Caco-2 (cell line): ENCODE measurements around the gene IMMP1L. TPM values are rescaled to one million over a fixed set of nuclear protein-coding genes. Genes with fewer than 3 reads are reported as not detected.

ENCODE experiments used
- BruUV-seq: library from RNA; stranded (reverse); fragments of 400-500 nt; replicated peaks from 2 replicates; lab custom pipeline; 2021; lab: Mats Ljungman, UMichigan
- CTCF ChIA-PET: fragments of 300-600 bp; sonication (Branson Sonifier 250); formaldehyde crosslinking; loops from one replicate; lab custom pipeline; 2022; ENCODE audit warnings: antibody characterized with exemption; lab: Charles Lee
- POLR2A ChIA-PET: fragments of 300-600 bp; sonication (Branson Sonifier 250); formaldehyde crosslinking; loops from one replicate; lab custom pipeline; 2022; ENCODE audit warnings: antibody characterized with exemption; lab: Charles Lee
- DNase-seq, 2 experiments: peaks; one replicate each; pipeline versions ENCODE4 v3.0.0 to v3.0.0-alpha.2; 2020 to 2022
- H3K27me3 ChIP-seq: replicated peaks from 2 replicates; pipeline ENCODE4 v1.6.0; 2011; ENCODE audit warnings: low read length; ENCODE audit not compliant: control insufficient read depth, insufficient read depth
- H3K36me3 ChIP-seq: 2 replicates; pipeline ENCODE4 v1.5.1; 2011; ENCODE audit warnings: low read length; ENCODE audit not compliant: control insufficient read depth, insufficient read depth
- H3K4me1 ChIP-seq: fragments of 250-450 bp; sonication (Bioruptor Pico); 2 replicates; pipeline ENCODE4 v1.5.1; 2020; ENCODE audit warnings: mild to moderate bottlenecking
- H3K4me3 ChIP-seq: 2 replicates; pipeline ENCODE4 v1.5.1; 2011; ENCODE audit warnings: low read depth, mild to moderate bottlenecking, control low read depth, low read length
- H3K9me3 ChIP-seq: fragments of 250-450 bp; sonication (Bioruptor Pico); 2 replicates; pipeline ENCODE4 v1.5.1; 2020; ENCODE audit warnings: mild to moderate bottlenecking, moderate library complexity
- H3K27ac Mint-ChIP-seq: one replicate; pipeline ENCODE4 v1.8.0; 2022; ENCODE audit warnings: mixed read lengths; ENCODE audit not compliant: unreplicated experiment
- H3K27me3 Mint-ChIP-seq: one replicate; pipeline ENCODE4 v1.8.0; 2022; ENCODE audit warnings: mixed read lengths; ENCODE audit not compliant: insufficient read depth, unreplicated experiment
- H3K36me3 Mint-ChIP-seq: one replicate; pipeline ENCODE4 v1.8.0; 2022; ENCODE audit warnings: mild to moderate bottlenecking, mixed read lengths; ENCODE audit not compliant: insufficient read depth, unreplicated experiment
- H3K4me1 Mint-ChIP-seq: one replicate; pipeline ENCODE4 v1.8.0; 2022; ENCODE audit warnings: low read depth, mixed read lengths; ENCODE audit not compliant: unreplicated experiment
- H3K4me3 Mint-ChIP-seq: one replicate; pipeline ENCODE4 v1.8.0; 2022; ENCODE audit warnings: mild to moderate bottlenecking, moderate library complexity, mixed read lengths; ENCODE audit not compliant: unreplicated experiment
- H3K9me3 Mint-ChIP-seq: one replicate; pipeline ENCODE4 v1.8.0; 2022; ENCODE audit warnings: mixed read lengths; ENCODE audit not compliant: unreplicated experiment
- intact Hi-C: fragments of 100-400 bp; cut with micrococcal nuclease; formaldehyde crosslinking; loops from one replicate; pipeline ENCODE4 v1.10.0; 2022; ENCODE audit not compliant: unreplicated experiment
- total RNA-seq: library from RNA; stranded (reverse); gene quantifications from 2 replicates; pipeline ENCODE4 v1.2.3, GENCODE V29; 2022
- TF ChIP-seq, protein P1 (sequence below), 2 experiments: fragments of 200-600 bp in 1 of 2; IDR thresholded peaks; 1 replicate in 1 of 2; 2 replicates in 1 of 2; pipeline versions ENCODE4 v1.5.1 to v1.8.0; 2011 to 2022; ENCODE audit warnings: antibody characterized with exemption in 1 of 2, control low read depth in 1 of 2, inconsistent platforms in 1 of 2, low read depth in 1 of 2, low read length in 1 of 2, mild to moderate bottlenecking in 1 of 2, moderate library complexity in 1 of 2; ENCODE audit not compliant: insufficient read depth in 1 of 2, severe bottlenecking in 1 of 2, unreplicated experiment in 1 of 2

The IMMP1L gene
- total RNA-seq, 1 experiment from 2014 or later = 40.1 TPM

- no peaks in the 10 kb centered on the region for H3K36me3 ChIP-seq
- ChIA-PET POLR2A (interaction anchor here (0.6 kb wide), 1 partner anchor 899 kb away, joined by 3 read pairs; no protein-coding TSS in a partner anchor), CTCF (no interaction called here)
- H3K9me3 ChIP-seq = no peaks in the 10 kb centered on the region
- Mint-ChIP-seq H3K27me3 (no peaks in the 10 kb centered on the region), H3K4me3 (no peak overlapping the region), H3K36me3 (peaks cover 6% of the 10 kb centered on the region), H3K9me3 (no peaks in the 10 kb centered on the region), H3K27ac (no peak overlapping the region), H3K4me1 (no peaks in the 10 kb centered on the region)
- intact Hi-C loops = no loop called here
- H3K27me3 ChIP-seq = no peaks in the 10 kb centered on the region
- no peak overlapping the region for H3K4me3 ChIP-seq
- BruUV-seq = no TSS peak
- DNase-seq = no peak
- H3K4me1 ChIP-seq = no peaks in the 10 kb centered on the region
- TF ChIP-seq, protein P1, sequence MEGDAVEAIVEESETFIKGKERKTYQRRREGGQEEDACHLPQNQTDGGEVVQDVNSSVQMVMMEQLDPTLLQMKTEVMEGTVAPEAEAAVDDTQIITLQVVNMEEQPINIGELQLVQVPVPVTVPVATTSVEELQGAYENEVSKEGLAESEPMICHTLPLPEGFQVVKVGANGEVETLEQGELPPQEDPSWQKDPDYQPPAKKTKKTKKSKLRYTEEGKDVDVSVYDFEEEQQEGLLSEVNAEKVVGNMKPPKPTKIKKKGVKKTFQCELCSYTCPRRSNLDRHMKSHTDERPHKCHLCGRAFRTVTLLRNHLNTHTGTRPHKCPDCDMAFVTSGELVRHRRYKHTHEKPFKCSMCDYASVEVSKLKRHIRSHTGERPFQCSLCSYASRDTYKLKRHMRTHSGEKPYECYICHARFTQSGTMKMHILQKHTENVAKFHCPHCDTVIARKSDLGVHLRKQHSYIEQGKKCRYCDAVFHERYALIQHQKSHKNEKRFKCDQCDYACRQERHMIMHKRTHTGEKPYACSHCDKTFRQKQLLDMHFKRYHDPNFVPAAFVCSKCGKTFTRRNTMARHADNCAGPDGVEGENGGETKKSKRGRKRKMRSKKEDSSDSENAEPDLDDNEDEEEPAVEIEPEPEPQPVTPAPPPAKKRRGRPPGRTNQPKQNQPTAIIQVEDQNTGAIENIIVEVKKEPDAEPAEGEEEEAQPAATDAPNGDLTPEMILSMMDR (IDR thresholded peaks at IDR 0.05; ENCODE audit: insufficient read depth in 1 of 2, low read depth in 1 of 2, low read length in 1 of 2, severe bottlenecking in 1 of 2, unreplicated experiment in 1 of 2) = no peak
Measured at GRCh38 chr11:31477528-31478222, 31.7 kb downstream of the IMMP1L start.

GRCh38 chr11:31474083-31474482, 35.3 kb downstream of the IMMP1L start:
- Mint-ChIP-seq H3K4me3 (no peak overlapping the region), H3K4me1 (no peaks in the 10 kb centered on the region), H3K36me3 (peaks cover 6% of the 10 kb centered on the region), H3K27me3 (no peaks in the 10 kb centered on the region), H3K9me3 (no peaks in the 10 kb centered on the region), H3K27ac (no peak overlapping the region)
- Histone ChIP-seq H3K27me3 (no peaks in the 10 kb centered on the region), H3K4me3 (no peak overlapping the region), H3K4me1 (no peaks in the 10 kb centered on the region), H3K9me3 (no peaks in the 10 kb centered on the region), H3K36me3 (no peaks in the 10 kb centered on the region)
- BruUV-seq = no TSS peak
- TF ChIP-seq, protein P1 (IDR thresholded peaks at IDR 0.05; ENCODE audit: insufficient read depth in 1 of 2, low read depth in 1 of 2, low read length in 1 of 2, severe bottlenecking in 1 of 2, unreplicated experiment in 1 of 2) = no peak
- ChIA-PET POLR2A (no interaction called here), CTCF (no interaction called here)
- intact Hi-C loops = no loop called here
- DNase-seq = no peak

DNA sequence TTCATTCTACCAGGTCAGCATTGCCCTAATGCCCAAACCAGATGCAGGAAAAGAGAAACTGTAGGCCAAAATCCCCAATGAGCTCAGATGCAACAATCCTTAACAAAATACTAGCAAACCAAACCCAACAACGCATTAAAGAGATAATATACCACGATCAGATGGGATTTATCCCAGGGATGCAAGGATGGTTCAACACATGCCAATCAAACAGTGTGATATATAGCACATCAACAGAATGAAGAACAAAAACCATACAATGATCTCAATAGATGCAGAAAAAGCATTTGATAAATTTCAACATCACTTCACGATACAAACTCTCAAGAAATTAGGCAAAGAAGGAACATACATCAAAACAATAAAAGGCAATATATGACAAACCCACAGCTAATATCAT, 45.0 kb downstream of the IMMP1L start:
- Histone ChIP-seq H3K4me1 (no peaks in the 10 kb centered on the region), H3K27me3 (no peaks in the 10 kb centered on the region), H3K4me3 (no peak overlapping the region), H3K36me3 (no peaks in the 10 kb centered on the region; the same call in 1 of the 2 replicates), H3K9me3 (peaks cover 14% of the 10 kb centered on the region)
- no peaks in the 10 kb centered on the region for H3K27me3 Mint-ChIP-seq
- POLR2A ChIA-PET = no interaction called here
- peaks cover 26% of the 10 kb centered on the region for H3K9me3 Mint-ChIP-seq
- no peaks in the 10 kb centered on the region for H3K4me1 Mint-ChIP-seq
- no peak for DNase-seq
- peaks cover 16% of the 10 kb centered on the region for H3K36me3 Mint-ChIP-seq
- no peak overlapping the region for H3K4me3 Mint-ChIP-seq
- TF ChIP-seq, protein P1 (IDR thresholded peaks at IDR 0.05; ENCODE audit: insufficient read depth in 1 of 2, low read depth in 1 of 2, low read length in 1 of 2, severe bottlenecking in 1 of 2, unreplicated experiment in 1 of 2) = no peak
- CTCF ChIA-PET = no interaction called here
- intact Hi-C loops = no loop called here
- BruUV-seq = no TSS peak
- H3K27ac Mint-ChIP-seq = no peak overlapping the region
